Fibroblast of lung (primary cell): ENCODE data around the gene SMARCE1.

ENCODE experiments used
- CTCF ChIP-seq, 2 donors: IDR thresholded peaks in 1 of 2; conservative IDR thresholded peaks in 1 of 2; 1 replicate in 1 of 2; 2 replicates in 1 of 2; pipeline ENCODE4 v1.5.1; 2011 to 2012; ENCODE audit warnings: low read length in 2 of 2, control low read depth in 1 of 2, inconsistent platforms in 1 of 2, low read depth in 1 of 2, mild to moderate bottlenecking in 1 of 2
- EZH2 ChIP-seq: IDR thresholded peaks from 2 replicates; pipeline ENCODE4 v1.5.1; 2012; ENCODE audit warnings: low read length, control low read depth, mild to moderate bottlenecking; ENCODE audit errors: missing control alignments

GRCh38 chr17:40651939-40652338 lies 4.3 kb upstream of the SMARCE1 start:
- TF ChIP-seq CTCF (conservative IDR thresholded peaks at IDR 0.05 in 1 of 2, IDR thresholded peaks at IDR 0.05 in 1 of 2; ENCODE audit: low read depth in 1 of 2, low read length in 2 of 2), result no peak
- TF ChIP-seq EZH2, result no peak
